HG02610 (cell line): ENCODE measurements around the gene PTH2R.
"Not testable (repeated sequence)": the region's sequence is repeated elsewhere in the genome, so short reads cannot be mapped to it uniquely, and the experiment has no call there.

Experiments used
- ATAC-seq: cut with Tn5 transposase; IDR thresholded peaks from one replicate; pipeline ENCODE4 v1.9.1; 2021; ENCODE audit warnings: mild to moderate bottlenecking, moderate library complexity; ENCODE audit not compliant: unreplicated experiment

PTH2R gene

GRCh38 chr2:208389940-208390339 is 16.7 kb upstream of the PTH2R start:
- ATAC-seq: no peak

- no peak for ATAC-seq
These were observed 14.3 kb upstream of the PTH2R start for GRCh38 chr2:208392300-208392699.

- not testable (repeated sequence) for ATAC-seq
These were observed 9.8 kb upstream of the PTH2R start for GRCh38 chr2:208396796-208397195.

GRCh38 chr2:208399201-208399600 is 7.4 kb upstream of the PTH2R start:
- ATAC-seq: no peak

- ATAC-seq: peak; percentile 55
These were observed 1.1 kb downstream of the PTH2R start for GRCh38 chr2:208407667-208408066.

- ATAC-seq: no peak
These were observed 7.3 kb downstream of the PTH2R start for GRCh38 chr2:208413931-208414330.

GRCh38 chr2:208415255-208415654 is 8.7 kb downstream of the PTH2R start:
- ATAC-seq: peak; percentile 59

GRCh38 chr2:208415897-208416296 is 9.3 kb downstream of the PTH2R start:
- peak; percentile 95 for ATAC-seq

- ATAC-seq: no peak
These were observed 19.9 kb downstream of the PTH2R start for GRCh38 chr2:208426412-208427045.

- no peak for ATAC-seq
These were observed 31.2 kb downstream of the PTH2R start for GRCh38 chr2:208437755-208438154.

- no peak for ATAC-seq
These were observed 34.1 kb downstream of the PTH2R start for GRCh38 chr2:208440716-208441115.

GRCh38 chr2:208441951-208442350 is 35.4 kb downstream of the PTH2R start:
- ATAC-seq: no peak

- ATAC-seq: not testable (repeated sequence)
These were observed 40.9 kb downstream of the PTH2R start for GRCh38 chr2:208447447-208447846.

GRCh38 chr2:208451061-208451460 is 44.5 kb downstream of the PTH2R start:
- ATAC-seq: no peak

GRCh38 chr2:208454861-208455260 is 48.3 kb downstream of the PTH2R start:
- no peak for ATAC-seq

GRCh38 chr2:208463721-208464120 is 57.1 kb downstream of the PTH2R start:
- ATAC-seq: no peak

GRCh38 chr2:208464205-208464604 is 57.6 kb downstream of the PTH2R start:
- no peak for ATAC-seq

GRCh38 chr2:208466151-208466919 is 59.7 kb downstream of the PTH2R start:
- ATAC-seq: peak; percentile 71

GRCh38 chr2:208466920-208467298 is 60.3 kb downstream of the PTH2R start:
- ATAC-seq: no peak

- ATAC-seq: no peak
These were observed 61.0 kb downstream of the PTH2R start for GRCh38 chr2:208467564-208467963.

- no peak for ATAC-seq
These were observed 71.1 kb downstream of the PTH2R start for GRCh38 chr2:208477741-208478140.

GRCh38 chr2:208479342-208479741 is 72.8 kb downstream of the PTH2R start:
- ATAC-seq: peak; percentile 60
